Adipocyte (in vitro differentiated cells): ENCODE results near the gene XPO4.
A peak's percentile ranks its signal among the peaks of the same experiment; 100 is the strongest.
"Not testable (repeated sequence)": the region's sequence is repeated elsewhere in the genome, so short reads cannot be mapped to it uniquely, and the experiment has no call there.

Experiments used
- DNase-seq: peaks from one replicate; pipeline ENCODE4 v3.0.0-alpha.2; 2015; ENCODE audit warnings: low read depth
- H3K27me3 ChIP-seq: replicated peaks from 2 replicates; pipeline ENCODE4 v1.7.0; 2013; ENCODE audit warnings: mild to moderate bottlenecking, low read length, moderate library complexity; ENCODE audit not compliant: control insufficient read depth, insufficient read depth
- H3K36me3 ChIP-seq: 2 replicates; pipeline ENCODE4 v1.7.0; 2013; ENCODE audit warnings: low read length, mild to moderate bottlenecking, moderate library complexity; ENCODE audit not compliant: control insufficient read depth, insufficient read depth, severe bottlenecking
- H3K4me1 ChIP-seq: 2 replicates; pipeline ENCODE4 v1.7.0; 2013; ENCODE audit warnings: mild to moderate bottlenecking, low read length, moderate library complexity; ENCODE audit not compliant: control insufficient read depth, insufficient read depth
- H3K4me3 ChIP-seq: 2 replicates; pipeline ENCODE4 v1.7.0; 2013; ENCODE audit warnings: mild to moderate bottlenecking, low read length, moderate library complexity
- H3K9ac ChIP-seq: 2 replicates; pipeline ENCODE4 v1.7.0; 2013; ENCODE audit warnings: mild to moderate bottlenecking, low read length, moderate library complexity
- H3K9me3 ChIP-seq: 2 replicates; pipeline ENCODE4 v1.7.0; 2013; ENCODE audit warnings: mild to moderate bottlenecking, low read length, moderate library complexity; ENCODE audit not compliant: control insufficient read depth

XPO4 gene

GRCh38 chr13:20923272-20923671 is 20.7 kb upstream of the XPO4 start:
- H3K9ac ChIP-seq: no peak overlapping the region
- H3K4me1 ChIP-seq: no peaks in the 10 kb centered on the region
- no peaks in the 10 kb centered on the region for H3K9me3 ChIP-seq
- no peak for DNase-seq
- no peak overlapping the region for H3K4me3 ChIP-seq
- peaks cover 3% of the 10 kb centered on the region for H3K27me3 ChIP-seq
- H3K36me3 ChIP-seq: no peaks in the 10 kb centered on the region

- Histone ChIP-seq H3K9ac (no peak overlapping the region), H3K9me3 (no peaks in the 10 kb centered on the region), H3K27me3 (peaks cover 3% of the 10 kb centered on the region), H3K36me3 (no peaks in the 10 kb centered on the region), H3K4me1 (no peaks in the 10 kb centered on the region), H3K4me3 (no peak overlapping the region)
- no peak for DNase-seq
These were observed 19.0 kb upstream of the XPO4 start for GRCh38 chr13:20921572-20921971.

GRCh38 chr13:20915676-20916075 is 13.1 kb upstream of the XPO4 start:
- not testable (repeated sequence) for H3K27me3 ChIP-seq, H3K9me3 ChIP-seq

GRCh38 chr13:20911037-20911436 is 8.5 kb upstream of the XPO4 start:
- Histone ChIP-seq H3K4me3 (no peak overlapping the region), H3K9ac (no peak overlapping the region), H3K36me3 (no peaks in the 10 kb centered on the region), H3K9me3 (no peaks in the 10 kb centered on the region), H3K4me1 (no peaks in the 10 kb centered on the region), H3K27me3 (peaks cover 6% of the 10 kb centered on the region)
- DNase-seq: no peak

More at GRCh38 chr13:20915676-20916075, 13.1 kb upstream of the XPO4 start:
- not testable (repeated sequence) for H3K36me3 ChIP-seq, H3K4me1 ChIP-seq, H3K4me3 ChIP-seq, DNase-seq, H3K9ac ChIP-seq

- no peak overlapping the region for H3K4me3 ChIP-seq
- H3K27me3 ChIP-seq: peaks cover 6% of the 10 kb centered on the region
- DNase-seq: no peak
- no peaks in the 10 kb centered on the region for H3K4me1 ChIP-seq
- no peaks in the 10 kb centered on the region for H3K9me3 ChIP-seq
- H3K9ac ChIP-seq: no peak overlapping the region
- no peaks in the 10 kb centered on the region for H3K36me3 ChIP-seq
These were observed 6.4 kb upstream of the XPO4 start for GRCh38 chr13:20908714-20909497.

GRCh38 chr13:20904908-20905307 is 2.4 kb upstream of the XPO4 start:
- Histone ChIP-seq H3K4me3 (no peak overlapping the region), H3K9me3 (no peaks in the 10 kb centered on the region), H3K4me1 (peaks cover 14% of the 10 kb centered on the region), H3K27me3 (peaks cover 6% of the 10 kb centered on the region), H3K9ac (no peak overlapping the region), H3K36me3 (peaks cover 3% of the 10 kb centered on the region)
- DNase-seq: no peak

GRCh38 chr13:20903164-20903475 is 574 bp upstream of the XPO4 start:
- Histone ChIP-seq H3K9ac (peak overlapping the region; percentile 97), H3K27me3 (no peaks in the 10 kb centered on the region), H3K36me3 (peaks cover 5% of the 10 kb centered on the region), H3K4me1 (peaks cover 14% of the 10 kb centered on the region), H3K4me3 (peak overlapping the region; percentile 97), H3K9me3 (no peaks in the 10 kb centered on the region)
- no peak for DNase-seq

GRCh38 chr13:20901668-20902437 is 693 bp downstream of the XPO4 start:
- peak overlapping the region; percentile 97 for H3K9ac ChIP-seq
- H3K36me3 ChIP-seq: peaks cover 5% of the 10 kb centered on the region
- no peaks in the 10 kb centered on the region for H3K9me3 ChIP-seq
- H3K4me1 ChIP-seq: peaks cover 14% of the 10 kb centered on the region
- peak; percentile 62 for DNase-seq
- H3K27me3 ChIP-seq: no peaks in the 10 kb centered on the region
- peak overlapping the region; percentile 97 for H3K4me3 ChIP-seq

GRCh38 chr13:20894245-20894644 is 8.3 kb downstream of the XPO4 start:
- H3K4me3 ChIP-seq: no peak overlapping the region
- no peaks in the 10 kb centered on the region for H3K4me1 ChIP-seq
- H3K9me3 ChIP-seq: no peaks in the 10 kb centered on the region
- no peak for DNase-seq
- no peak overlapping the region for H3K9ac ChIP-seq
- H3K27me3 ChIP-seq: no peaks in the 10 kb centered on the region
- H3K36me3 ChIP-seq: no peaks in the 10 kb centered on the region

GRCh38 chr13:20891768-20892167 is 10.8 kb downstream of the XPO4 start:
- DNase-seq: no peak
- H3K9ac ChIP-seq: no peak overlapping the region
- no peaks in the 10 kb centered on the region for H3K36me3 ChIP-seq
- no peaks in the 10 kb centered on the region for H3K27me3 ChIP-seq
- H3K4me3 ChIP-seq: no peak overlapping the region
- no peaks in the 10 kb centered on the region for H3K4me1 ChIP-seq
- no peaks in the 10 kb centered on the region for H3K9me3 ChIP-seq

GRCh38 chr13:20891034-20891433 is 11.5 kb downstream of the XPO4 start:
- no peak for DNase-seq
- H3K9me3 ChIP-seq: no peaks in the 10 kb centered on the region
- no peaks in the 10 kb centered on the region for H3K4me1 ChIP-seq
- H3K27me3 ChIP-seq: no peaks in the 10 kb centered on the region
- H3K4me3 ChIP-seq: no peak overlapping the region
- no peaks in the 10 kb centered on the region for H3K36me3 ChIP-seq
- H3K9ac ChIP-seq: no peak overlapping the region
